SK-N-SH treated with all-trans-retinoic acid at 6 μM for 48 hours (cell line): ENCODE results near the gene SLC2A4.

ENCODE experiments used
- ATAC-seq: fragments of 200-7000 bp; cut with Tn5 transposase; 3 replicates; pipeline ENCODE4 v1.9.1; 2020; ENCODE audit warnings: mild to moderate bottlenecking, moderate library complexity
- ARNTL ChIP-seq: fragments of 450-650 bp; formaldehyde crosslinking; IDR thresholded peaks from 2 replicates; pipeline ENCODE4 v1.5.0; 2020; ENCODE audit warnings: low read depth, mild to moderate bottlenecking, moderate library complexity, borderline replicate concordance
- BACH2 ChIP-seq: fragments of 250-450 bp; sonication (Bioruptor Pico); IDR thresholded peaks from 2 replicates; pipeline ENCODE4 v1.9.0; 2021; ENCODE audit warnings: mild to moderate bottlenecking, borderline replicate concordance
- CSDC2 ChIP-seq: fragments of 250-450 bp; sonication (Bioruptor Pico); IDR thresholded peaks from 2 replicates; pipeline ENCODE4 v1.5.0; 2020; ENCODE audit warnings: mild to moderate bottlenecking, moderate library complexity
- ESRRG ChIP-seq: fragments of 250-450 bp; sonication (Bioruptor Pico); IDR thresholded peaks from 2 replicates; pipeline ENCODE4 v1.6.1; 2021; ENCODE audit warnings: mild to moderate bottlenecking
- GLIS3 ChIP-seq: fragments of 250-450 bp; sonication (Bioruptor Pico); IDR thresholded peaks from 2 replicates; pipeline ENCODE4 v1.5.0; 2020; ENCODE audit warnings: mild to moderate bottlenecking, moderate library complexity
- ISL1 ChIP-seq: fragments of 250-450 bp; sonication (Bioruptor Pico); IDR thresholded peaks from 2 replicates; pipeline ENCODE4 v2.1.2; 2022; ENCODE audit warnings: mild to moderate bottlenecking, moderate library complexity
- OSR1 ChIP-seq: fragments of 250-450 bp; sonication (Bioruptor Pico); IDR thresholded peaks from 2 replicates; pipeline ENCODE4 v1.8.0; 2022; ENCODE audit warnings: moderate library complexity, mild to moderate bottlenecking, inconsistent platforms
- PPARA ChIP-seq: fragments of 250-450 bp; sonication (Bioruptor Pico); IDR thresholded peaks from 2 replicates; pipeline ENCODE4 v1.5.0; 2020; ENCODE audit warnings: mild to moderate bottlenecking, borderline replicate concordance
- RARB ChIP-seq: fragments of 250-450 bp; sonication (Bioruptor Pico); IDR thresholded peaks from 2 replicates; pipeline ENCODE4 v1.8.0; 2021; ENCODE audit warnings: mild to moderate bottlenecking, moderate library complexity
- SNAI2 ChIP-seq: fragments of 250-450 bp; sonication (Bioruptor Pico); IDR thresholded peaks from 2 replicates; pipeline ENCODE4 v1.5.0; 2020; ENCODE audit warnings: mild to moderate bottlenecking, moderate library complexity
- TCF4 ChIP-seq: fragments of 250-450 bp; sonication (Bioruptor Pico); IDR thresholded peaks from 2 replicates; pipeline ENCODE4 v1.8.0; 2021; ENCODE audit warnings: mild to moderate bottlenecking, moderate library complexity, borderline replicate concordance
- TOX ChIP-seq: fragments of 250-450 bp; sonication (Bioruptor Pico); IDR thresholded peaks from 2 replicates; pipeline ENCODE4 v1.8.0; 2021; ENCODE audit warnings: mild to moderate bottlenecking, moderate library complexity, borderline replicate concordance
- ZC3H10 ChIP-seq: fragments of 250-450 bp; sonication (Bioruptor Pico); IDR thresholded peaks from 2 replicates; pipeline ENCODE4 v1.5.1; 2021; ENCODE audit warnings: mild to moderate bottlenecking, moderate library complexity
- ZFP3 ChIP-seq: fragments of 250-450 bp; sonication (Bioruptor Pico); IDR thresholded peaks from 2 replicates; pipeline ENCODE4 v1.5.0; 2020; ENCODE audit warnings: mild to moderate bottlenecking, moderate library complexity
- ZFP30 ChIP-seq: fragments of 450-650 bp; formaldehyde crosslinking; IDR thresholded peaks from 2 replicates; pipeline ENCODE4 v1.5.0; 2022; ENCODE audit warnings: mild to moderate bottlenecking, moderate library complexity
- ZNF565 ChIP-seq: fragments of 450-650 bp; formaldehyde crosslinking; conservative IDR thresholded peaks from 2 replicates; pipeline ENCODE4 v1.5.0; 2020; ENCODE audit warnings: low read depth, mild to moderate bottlenecking, moderate library complexity
- ZNF70 ChIP-seq: fragments of 450-650 bp; formaldehyde crosslinking; IDR thresholded peaks from 2 replicates; pipeline ENCODE4 v1.5.0; 2020; ENCODE audit warnings: mild to moderate bottlenecking, moderate library complexity
- ZNF8 ChIP-seq: fragments of 450-650 bp; formaldehyde crosslinking; IDR thresholded peaks from 2 replicates; pipeline ENCODE4 v1.5.0; 2020; ENCODE audit warnings: mild to moderate bottlenecking, moderate library complexity
- TF ChIP-seq, protein P1 (sequence below): fragments of 250-450 bp; sonication (Bioruptor Pico); IDR thresholded peaks from 2 replicates; pipeline ENCODE4 v1.8.0; 2020; ENCODE audit warnings: mild to moderate bottlenecking, moderate library complexity, borderline replicate concordance
- TF ChIP-seq, protein P2 (sequence below): fragments of 250-450 bp; sonication (Bioruptor Pico); IDR thresholded peaks from 2 replicates; pipeline ENCODE4 v1.5.1; 2021; ENCODE audit warnings: mild to moderate bottlenecking, moderate library complexity
- TF ChIP-seq, protein P3 (sequence below): fragments of 250-450 bp; sonication (Bioruptor Pico); IDR thresholded peaks from 2 replicates; pipeline ENCODE4 v1.5.1; 2020; ENCODE audit warnings: low read depth, mild to moderate bottlenecking, moderate library complexity
- TF ChIP-seq, protein P4 (sequence below): fragments of 250-450 bp; sonication (Bioruptor Pico); IDR thresholded peaks from 2 replicates; pipeline ENCODE4 v1.5.0; 2020; ENCODE audit warnings: mild to moderate bottlenecking, moderate library complexity

Gene SLC2A4

DNA sequence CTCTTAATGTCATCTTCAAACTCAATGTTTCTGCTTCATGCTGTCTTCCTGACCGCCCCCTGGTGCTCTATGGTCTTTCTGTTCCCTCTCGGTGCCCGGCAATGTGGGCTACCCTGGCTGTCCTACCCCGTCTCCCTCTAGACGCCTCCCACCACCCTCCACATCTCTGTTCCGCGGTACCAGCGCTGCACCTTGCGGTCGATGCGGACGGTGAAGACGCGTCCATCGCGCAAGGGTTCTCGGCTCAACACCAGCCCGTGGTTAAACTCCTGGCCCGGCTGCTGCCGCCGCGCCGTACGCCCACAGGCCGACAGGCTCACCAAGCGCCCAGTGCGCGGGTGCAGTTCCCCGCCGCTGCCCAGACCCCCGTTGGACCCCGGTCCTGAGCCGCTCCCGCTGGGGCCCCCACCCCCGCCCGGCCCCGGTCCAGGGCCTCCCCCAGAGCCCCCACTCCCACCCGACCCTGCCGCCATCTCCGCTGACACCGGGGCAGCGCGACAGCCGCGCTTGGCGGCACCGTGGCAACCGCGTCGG, 47.4 kb downstream of the SLC2A4 start, which contains the start of gene NEURL4 (continued):
- TF ChIP-seq ESRRG (CRISPR knock-in tag) (no peak), CSDC2 (no peak), RARB (CRISPR knock-in tag) (no peak), TCF4 (CRISPR knock-in tag) (no peak), GLIS3 (no peak)
- TF ChIP-seq, protein P1, sequence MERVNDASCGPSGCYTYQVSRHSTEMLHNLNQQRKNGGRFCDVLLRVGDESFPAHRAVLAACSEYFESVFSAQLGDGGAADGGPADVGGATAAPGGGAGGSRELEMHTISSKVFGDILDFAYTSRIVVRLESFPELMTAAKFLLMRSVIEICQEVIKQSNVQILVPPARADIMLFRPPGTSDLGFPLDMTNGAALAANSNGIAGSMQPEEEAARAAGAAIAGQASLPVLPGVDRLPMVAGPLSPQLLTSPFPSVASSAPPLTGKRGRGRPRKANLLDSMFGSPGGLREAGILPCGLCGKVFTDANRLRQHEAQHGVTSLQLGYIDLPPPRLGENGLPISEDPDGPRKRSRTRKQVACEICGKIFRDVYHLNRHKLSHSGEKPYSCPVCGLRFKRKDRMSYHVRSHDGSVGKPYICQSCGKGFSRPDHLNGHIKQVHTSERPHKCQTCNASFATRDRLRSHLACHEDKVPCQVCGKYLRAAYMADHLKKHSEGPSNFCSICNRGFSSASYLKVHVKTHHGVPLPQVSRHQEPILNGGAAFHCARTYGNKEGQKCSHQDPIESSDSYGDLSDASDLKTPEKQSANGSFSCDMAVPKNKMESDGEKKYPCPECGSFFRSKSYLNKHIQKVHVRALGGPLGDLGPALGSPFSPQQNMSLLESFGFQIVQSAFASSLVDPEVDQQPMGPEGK (CRISPR knock-in tag) = no peak

DNA sequence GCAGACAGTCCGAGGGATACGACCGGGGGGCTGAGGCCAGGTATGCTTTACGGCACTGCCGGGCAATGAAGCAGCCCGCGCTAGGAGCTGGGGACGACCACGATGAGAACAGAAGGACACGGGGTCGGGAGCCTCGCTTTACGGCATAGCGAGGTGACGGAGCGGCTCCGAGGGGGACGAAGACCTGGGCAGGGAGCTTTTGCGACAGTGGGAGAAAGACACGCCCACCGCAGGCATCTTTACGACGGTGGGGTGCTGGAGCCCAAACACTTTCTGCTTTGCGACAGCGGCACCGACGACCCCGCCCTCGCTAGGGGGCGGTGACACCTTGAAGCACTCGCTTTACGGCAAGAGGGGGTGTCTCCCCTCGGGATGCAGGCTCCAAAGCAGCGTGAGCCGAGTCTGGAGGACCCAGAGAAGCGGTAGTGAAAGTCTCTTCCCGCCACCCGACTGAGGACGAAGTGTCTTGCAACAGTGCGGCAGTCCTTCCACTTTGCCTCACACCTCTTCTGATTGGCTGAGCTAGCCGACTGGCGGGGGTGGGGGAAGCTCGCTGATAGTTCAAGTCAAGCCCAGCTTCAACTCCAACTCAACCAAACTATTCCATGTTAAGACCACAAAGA, 48.0 kb downstream of the SLC2A4 start:
- TF ChIP-seq TOX (no peak), ZFP3 (no peak), ZNF70 (no peak), TCF4 (CRISPR knock-in tag) (no peak), ZNF565 (CRISPR knock-in tag) (no peak), SNAI2 (CRISPR knock-in tag) (no peak), CSDC2 (no peak), ARNTL (CRISPR knock-in tag) (no peak), GLIS3 (no peak), BACH2 (CRISPR knock-in tag) (no peak), RARB (CRISPR knock-in tag) (no peak), ESRRG (CRISPR knock-in tag) (no peak)
- TF ChIP-seq, protein P2, sequence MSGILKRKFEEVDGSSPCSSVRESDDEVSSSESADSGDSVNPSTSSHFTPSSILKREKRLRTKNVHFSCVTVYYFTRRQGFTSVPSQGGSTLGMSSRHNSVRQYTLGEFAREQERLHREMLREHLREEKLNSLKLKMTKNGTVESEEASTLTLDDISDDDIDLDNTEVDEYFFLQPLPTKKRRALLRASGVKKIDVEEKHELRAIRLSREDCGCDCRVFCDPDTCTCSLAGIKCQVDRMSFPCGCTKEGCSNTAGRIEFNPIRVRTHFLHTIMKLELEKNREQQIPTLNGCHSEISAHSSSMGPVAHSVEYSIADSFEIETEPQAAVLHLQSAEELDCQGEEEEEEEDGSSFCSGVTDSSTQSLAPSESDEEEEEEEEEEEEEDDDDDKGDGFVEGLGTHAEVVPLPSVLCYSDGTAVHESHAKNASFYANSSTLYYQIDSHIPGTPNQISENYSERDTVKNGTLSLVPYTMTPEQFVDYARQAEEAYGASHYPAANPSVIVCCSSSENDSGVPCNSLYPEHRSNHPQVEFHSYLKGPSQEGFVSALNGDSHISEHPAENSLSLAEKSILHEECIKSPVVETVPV = no peak
- TF ChIP-seq, protein P3, sequence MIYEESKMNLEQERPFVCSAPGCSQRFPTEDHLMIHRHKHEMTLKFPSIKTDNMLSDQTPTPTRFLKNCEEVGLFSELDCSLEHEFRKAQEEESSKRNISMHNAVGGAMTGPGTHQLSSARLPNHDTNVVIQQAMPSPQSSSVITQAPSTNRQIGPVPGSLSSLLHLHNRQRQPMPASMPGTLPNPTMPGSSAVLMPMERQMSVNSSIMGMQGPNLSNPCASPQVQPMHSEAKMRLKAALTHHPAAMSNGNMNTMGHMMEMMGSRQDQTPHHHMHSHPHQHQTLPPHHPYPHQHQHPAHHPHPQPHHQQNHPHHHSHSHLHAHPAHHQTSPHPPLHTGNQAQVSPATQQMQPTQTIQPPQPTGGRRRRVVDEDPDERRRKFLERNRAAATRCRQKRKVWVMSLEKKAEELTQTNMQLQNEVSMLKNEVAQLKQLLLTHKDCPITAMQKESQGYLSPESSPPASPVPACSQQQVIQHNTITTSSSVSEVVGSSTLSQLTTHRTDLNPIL (CRISPR knock-in tag) = no peak
- TF ChIP-seq, protein P1 (CRISPR knock-in tag) = no peak
- TF ChIP-seq, protein P4, sequence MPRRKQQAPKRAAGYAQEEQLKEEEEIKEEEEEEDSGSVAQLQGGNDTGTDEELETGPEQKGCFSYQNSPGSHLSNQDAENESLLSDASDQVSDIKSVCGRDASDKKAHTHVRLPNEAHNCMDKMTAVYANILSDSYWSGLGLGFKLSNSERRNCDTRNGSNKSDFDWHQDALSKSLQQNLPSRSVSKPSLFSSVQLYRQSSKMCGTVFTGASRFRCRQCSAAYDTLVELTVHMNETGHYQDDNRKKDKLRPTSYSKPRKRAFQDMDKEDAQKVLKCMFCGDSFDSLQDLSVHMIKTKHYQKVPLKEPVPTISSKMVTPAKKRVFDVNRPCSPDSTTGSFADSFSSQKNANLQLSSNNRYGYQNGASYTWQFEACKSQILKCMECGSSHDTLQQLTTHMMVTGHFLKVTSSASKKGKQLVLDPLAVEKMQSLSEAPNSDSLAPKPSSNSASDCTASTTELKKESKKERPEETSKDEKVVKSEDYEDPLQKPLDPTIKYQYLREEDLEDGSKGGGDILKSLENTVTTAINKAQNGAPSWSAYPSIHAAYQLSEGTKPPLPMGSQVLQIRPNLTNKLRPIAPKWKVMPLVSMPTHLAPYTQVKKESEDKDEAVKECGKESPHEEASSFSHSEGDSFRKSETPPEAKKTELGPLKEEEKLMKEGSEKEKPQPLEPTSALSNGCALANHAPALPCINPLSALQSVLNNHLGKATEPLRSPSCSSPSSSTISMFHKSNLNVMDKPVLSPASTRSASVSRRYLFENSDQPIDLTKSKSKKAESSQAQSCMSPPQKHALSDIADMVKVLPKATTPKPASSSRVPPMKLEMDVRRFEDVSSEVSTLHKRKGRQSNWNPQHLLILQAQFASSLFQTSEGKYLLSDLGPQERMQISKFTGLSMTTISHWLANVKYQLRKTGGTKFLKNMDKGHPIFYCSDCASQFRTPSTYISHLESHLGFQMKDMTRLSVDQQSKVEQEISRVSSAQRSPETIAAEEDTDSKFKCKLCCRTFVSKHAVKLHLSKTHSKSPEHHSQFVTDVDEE (CRISPR knock-in tag) = no peak

DNA sequence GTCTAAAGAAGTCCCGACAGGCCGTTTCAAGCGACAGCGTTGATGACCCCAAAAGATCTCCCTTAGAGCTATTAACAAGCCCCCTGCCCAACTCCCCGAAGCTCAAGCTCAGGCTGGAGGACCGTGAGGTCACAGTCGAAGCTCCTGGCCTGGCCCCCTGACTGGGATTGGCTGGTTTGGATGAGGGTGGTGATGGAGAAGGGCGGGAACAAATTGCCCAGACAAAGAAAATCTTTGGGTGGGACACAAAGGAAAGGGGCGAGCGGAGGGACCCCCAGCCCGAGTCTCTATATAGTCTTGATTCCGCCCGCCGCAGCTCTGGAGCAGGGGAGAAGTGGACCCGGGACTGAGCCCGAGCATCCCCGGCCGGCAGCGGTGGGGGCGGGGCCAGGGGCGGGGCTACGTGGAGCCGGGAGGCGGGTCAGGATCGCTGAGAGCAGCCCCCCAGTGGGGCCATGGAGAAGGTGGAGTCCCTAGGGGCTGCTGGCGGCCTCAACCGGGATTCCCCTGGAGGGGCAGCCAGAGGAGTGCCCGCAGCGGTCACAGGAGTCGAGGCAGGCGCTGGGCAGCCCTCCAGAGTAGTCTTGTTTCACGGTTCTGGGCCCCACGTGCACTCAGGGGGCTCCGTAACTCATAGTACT, 48.6 kb downstream of the SLC2A4 start:
- peak; percentile 89 for ATAC-seq
- TF ChIP-seq, protein P3 (CRISPR knock-in tag) = no peak
- TF ChIP-seq ZNF70 = no peak
- TF ChIP-seq TOX = no peak
- TF ChIP-seq ZC3H10 (CRISPR knock-in tag) = no peak
- no peak for TF ChIP-seq ZFP3
- TF ChIP-seq ISL1 (CRISPR knock-in tag) = no peak
- no peak for TF ChIP-seq GLIS3
- no peak for TF ChIP-seq ZFP30
- no peak for TF ChIP-seq ZNF565 (CRISPR knock-in tag)
- no peak for TF ChIP-seq BACH2 (CRISPR knock-in tag)
- TF ChIP-seq ARNTL (CRISPR knock-in tag) = no peak
- TF ChIP-seq ESRRG (CRISPR knock-in tag) = no peak
- no peak for TF ChIP-seq PPARA (CRISPR knock-in tag)
- TF ChIP-seq ZNF8 (CRISPR knock-in tag) = no peak
- TF ChIP-seq, protein P1 (CRISPR knock-in tag) = no peak
- no peak for TF ChIP-seq OSR1
- no peak for TF ChIP-seq SNAI2 (CRISPR knock-in tag)

More for the DNA sequence above, 48.0 kb downstream of the SLC2A4 start:
- peak; percentile 80 for ATAC-seq
